ENCODE measurements around the gene ARHGEF2.

DNA sequence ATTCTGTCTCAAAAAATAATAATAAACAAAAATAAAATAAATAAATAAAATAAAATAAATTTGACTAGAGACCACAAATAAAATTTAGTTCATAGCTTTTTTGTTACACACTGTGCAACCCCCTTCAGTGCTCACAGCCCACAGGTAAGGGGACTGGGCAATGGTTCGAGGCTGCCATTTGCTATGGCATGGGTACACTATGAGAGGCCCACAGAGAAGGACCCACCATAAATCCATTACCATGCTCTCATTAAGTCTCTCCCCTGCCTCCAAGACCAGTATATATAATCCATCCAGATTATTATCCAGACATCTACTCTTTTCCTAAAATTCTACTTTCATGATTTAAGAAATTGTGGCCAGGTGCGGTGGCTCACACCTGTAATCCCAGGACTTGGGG lies 58.5 kb downstream of the ARHGEF2 start:
- TF ChIP-seq POLR2A (IDR thresholded peaks at IDR 0.05) = no peak
- TF ChIP-seq, protein P1, sequence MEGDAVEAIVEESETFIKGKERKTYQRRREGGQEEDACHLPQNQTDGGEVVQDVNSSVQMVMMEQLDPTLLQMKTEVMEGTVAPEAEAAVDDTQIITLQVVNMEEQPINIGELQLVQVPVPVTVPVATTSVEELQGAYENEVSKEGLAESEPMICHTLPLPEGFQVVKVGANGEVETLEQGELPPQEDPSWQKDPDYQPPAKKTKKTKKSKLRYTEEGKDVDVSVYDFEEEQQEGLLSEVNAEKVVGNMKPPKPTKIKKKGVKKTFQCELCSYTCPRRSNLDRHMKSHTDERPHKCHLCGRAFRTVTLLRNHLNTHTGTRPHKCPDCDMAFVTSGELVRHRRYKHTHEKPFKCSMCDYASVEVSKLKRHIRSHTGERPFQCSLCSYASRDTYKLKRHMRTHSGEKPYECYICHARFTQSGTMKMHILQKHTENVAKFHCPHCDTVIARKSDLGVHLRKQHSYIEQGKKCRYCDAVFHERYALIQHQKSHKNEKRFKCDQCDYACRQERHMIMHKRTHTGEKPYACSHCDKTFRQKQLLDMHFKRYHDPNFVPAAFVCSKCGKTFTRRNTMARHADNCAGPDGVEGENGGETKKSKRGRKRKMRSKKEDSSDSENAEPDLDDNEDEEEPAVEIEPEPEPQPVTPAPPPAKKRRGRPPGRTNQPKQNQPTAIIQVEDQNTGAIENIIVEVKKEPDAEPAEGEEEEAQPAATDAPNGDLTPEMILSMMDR (IDR thresholded peaks at IDR 0.05) = no peak
